ENCODE data around the gene TMPRSS15. TPM values are rescaled to one million over a fixed set of nuclear protein-coding genes. Genes with fewer than 3 reads are reported as not detected.

The TMPRSS15 gene
- total RNA-seq, 1 experiment from 2014 or later: not detected

GRCh38 chr21:18275781-18276180, 127.8 kb downstream of the TMPRSS15 start:
- CTCF ChIA-PET: no interaction called here

GRCh38 chr21:18274370-18274769, 129.2 kb downstream of the TMPRSS15 start:
- Histone ChIP-seq H3K36me3 (ENCODE audit: insufficient read depth, low read length, poor library complexity, severe bottlenecking) (no peaks in the 10 kb centered on the region), H3K4me1 (ENCODE audit: insufficient read depth, low read length, poor library complexity, severe bottlenecking) (no peaks in the 10 kb centered on the region), H3K27ac (ENCODE audit: low read depth, low read length, poor library complexity, severe bottlenecking) (no peak overlapping the region), H3K27me3 (replicated peaks; ENCODE audit: insufficient read depth, low read depth, low read length, poor library complexity) (no peaks in the 10 kb centered on the region), H3K4me3 (ENCODE audit: low read depth, low read length, poor library complexity, severe bottlenecking) (no peak overlapping the region), H3K9me3 (ENCODE audit: low read depth, low read length, poor library complexity, severe bottlenecking) (no peaks in the 10 kb centered on the region)
- DNase-seq (ENCODE audit: low spot score): no peak
- BruUV-seq (replicated peaks): no TSS peak
- ChIA-PET CTCF (no interaction called here), POLR2A (ENCODE audit: low non-redundant PET) (no interaction called here)
- intact Hi-C loops (cut with micrococcal nuclease; ENCODE audit: unreplicated experiment): no loop called here
- TF ChIP-seq CTCF (conservative IDR thresholded peaks at IDR 0.05; ENCODE audit: low read depth, low read length) (no peak), EZH2 (IDR thresholded peaks at IDR 0.05; ENCODE audit: borderline replicate concordance, low read depth, low read length, poor library complexity, severe bottlenecking) (no peak)

More at GRCh38 chr21:18275781-18276180, 127.8 kb downstream of the TMPRSS15 start:
- Histone ChIP-seq H3K36me3 (ENCODE audit: insufficient read depth, low read length, poor library complexity, severe bottlenecking) (no peaks in the 10 kb centered on the region), H3K4me1 (ENCODE audit: insufficient read depth, low read length, poor library complexity, severe bottlenecking) (no peaks in the 10 kb centered on the region), H3K9me3 (ENCODE audit: low read depth, low read length, poor library complexity, severe bottlenecking) (no peaks in the 10 kb centered on the region), H3K27ac (ENCODE audit: low read depth, low read length, poor library complexity, severe bottlenecking) (no peak overlapping the region), H3K27me3 (replicated peaks; ENCODE audit: insufficient read depth, low read depth, low read length, poor library complexity) (no peaks in the 10 kb centered on the region), H3K4me3 (ENCODE audit: low read depth, low read length, poor library complexity, severe bottlenecking) (no peak overlapping the region)
- intact Hi-C loops (cut with micrococcal nuclease; ENCODE audit: unreplicated experiment): no loop called here
- TF ChIP-seq CTCF (conservative IDR thresholded peaks at IDR 0.05; ENCODE audit: low read depth, low read length) (no peak), EZH2 (IDR thresholded peaks at IDR 0.05; ENCODE audit: borderline replicate concordance, low read depth, low read length, poor library complexity, severe bottlenecking) (no peak)
- DNase-seq (ENCODE audit: low spot score): no peak
- POLR2A ChIA-PET (ENCODE audit: low non-redundant PET): no interaction called here
- BruUV-seq (replicated peaks): no TSS peak

GRCh38 chr21:18273400-18273799, 130.2 kb downstream of the TMPRSS15 start:
- no peaks in the 10 kb centered on the region for H3K9me3 ChIP-seq (ENCODE audit: low read depth, low read length, poor library complexity, severe bottlenecking)
- intact Hi-C loops (cut with micrococcal nuclease; ENCODE audit: unreplicated experiment): no loop called here
- no peaks in the 10 kb centered on the region for H3K27me3 ChIP-seq (replicated peaks; ENCODE audit: insufficient read depth, low read depth, low read length, poor library complexity)
- no peak for DNase-seq (ENCODE audit: low spot score)
- ChIA-PET POLR2A (ENCODE audit: low non-redundant PET) (no interaction called here), CTCF (no interaction called here)
- no TSS peak for BruUV-seq (replicated peaks)
- TF ChIP-seq EZH2 (IDR thresholded peaks at IDR 0.05; ENCODE audit: borderline replicate concordance, low read depth, low read length, poor library complexity, severe bottlenecking) (no peak), CTCF (conservative IDR thresholded peaks at IDR 0.05; ENCODE audit: low read depth, low read length) (no peak)
- H3K36me3 ChIP-seq (ENCODE audit: insufficient read depth, low read length, poor library complexity, severe bottlenecking): no peaks in the 10 kb centered on the region
- H3K27ac ChIP-seq (ENCODE audit: low read depth, low read length, poor library complexity, severe bottlenecking): no peak overlapping the region
- H3K4me1 ChIP-seq (ENCODE audit: insufficient read depth, low read length, poor library complexity, severe bottlenecking): no peaks in the 10 kb centered on the region
- no peak overlapping the region for H3K4me3 ChIP-seq (ENCODE audit: low read depth, low read length, poor library complexity, severe bottlenecking)

Data from A673 (cell line).